HG03025 (cell line): ENCODE results near the gene TRIO.

Experiments
- ATAC-seq: cut with Tn5 transposase; IDR thresholded peaks from one replicate; pipeline ENCODE4 v1.9.1; 2021; ENCODE audit warnings: mild to moderate bottlenecking, moderate library complexity; ENCODE audit not compliant: unreplicated experiment, low FRiP score

TRIO gene

GRCh38 chr5:14306329-14306815, 163.2 kb downstream of the TRIO start:
- no peak for ATAC-seq

GRCh38 chr5:14308384-14309154, 165.4 kb downstream of the TRIO start:
- no peak for ATAC-seq

GRCh38 chr5:14309199-14309598, 166.1 kb downstream of the TRIO start:
- no peak for ATAC-seq

- ATAC-seq, result no peak
These were observed 166.9 kb downstream of the TRIO start for GRCh38 chr5:14309878-14310531.

- no peak for ATAC-seq
These were observed 167.8 kb downstream of the TRIO start for GRCh38 chr5:14310901-14311300.

- ATAC-seq, result no peak
These were observed 171.0 kb downstream of the TRIO start for GRCh38 chr5:14313986-14314690.

- ATAC-seq, result no peak
These were observed 173.3 kb downstream of the TRIO start for GRCh38 chr5:14316471-14316870.

- no peak for ATAC-seq
These were observed 176.0 kb downstream of the TRIO start for GRCh38 chr5:14319102-14319501.

GRCh38 chr5:14321936-14322335, 178.8 kb downstream of the TRIO start:
- no peak for ATAC-seq

- no peak for ATAC-seq
These were observed 179.5 kb downstream of the TRIO start for GRCh38 chr5:14322437-14323187.

- no peak for ATAC-seq
These were observed 180.3 kb downstream of the TRIO start for GRCh38 chr5:14323466-14323865.

GRCh38 chr5:14325369-14325768, 182.2 kb downstream of the TRIO start:
- no peak for ATAC-seq

GRCh38 chr5:14326035-14326903, 183.1 kb downstream of the TRIO start:
- ATAC-seq, result no peak

GRCh38 chr5:14327624-14328023, 184.5 kb downstream of the TRIO start:
- no peak for ATAC-seq

GRCh38 chr5:14328144-14328543, 185.0 kb downstream of the TRIO start:
- no peak for ATAC-seq

GRCh38 chr5:14330291-14330690, 187.1 kb downstream of the TRIO start:
- ATAC-seq, result no peak

GRCh38 chr5:14330729-14331385, 187.7 kb downstream of the TRIO start:
- no peak for ATAC-seq

GRCh38 chr5:14331386-14331781, 188.2 kb downstream of the TRIO start:
- peak; percentile 50 for ATAC-seq

- ATAC-seq, result no peak
These were observed 189.0 kb downstream of the TRIO start for GRCh38 chr5:14332038-14332631.
